Measurements from ENCODE around the gene PLEKHF1.

Gene PLEKHF1

GRCh38 chr19:29665826-29666577, 741 bp downstream of the PLEKHF1 start:
- peak overlapping the region; percentile 52 for H3K4me3 ChIP-seq (replicated peaks; ENCODE audit: insufficient read depth, low read length)
- no peak for TF ChIP-seq GABPA (IDR thresholded peaks at IDR 0.05; ENCODE audit: low read depth)
- no peak for TF ChIP-seq SPI1 (IDR thresholded peaks at IDR 0.05; ENCODE audit: borderline replicate concordance, low read depth)
- TF ChIP-seq POLR2AphosphoS5 (IDR thresholded peaks at IDR 0.05; ENCODE audit: low read depth), result no peak
- TF ChIP-seq CTCF (IDR thresholded peaks at IDR 0.05; ENCODE audit: insufficient read depth, low read length), result no peak
- TF ChIP-seq REST (IDR thresholded peaks at IDR 0.05; ENCODE audit: insufficient replicate concordance, low read depth), result no peak
- H3K27me3 ChIP-seq (ENCODE audit: insufficient read depth, poor library complexity, severe bottlenecking), result peaks cover 3% of the 10 kb centered on the region
- no peak overlapping the region for H3K27ac ChIP-seq (replicated peaks)
- DNase-seq (ENCODE audit: low read depth in 1 of 2, low spot score in 1 of 2), result no peak

- no peak for DNase-seq (ENCODE audit: low read depth in 1 of 2, low spot score in 1 of 2)
- no peak overlapping the region for H3K4me3 ChIP-seq (replicated peaks; ENCODE audit: insufficient read depth, low read length)
- TF ChIP-seq POLR2AphosphoS5 (IDR thresholded peaks at IDR 0.05; ENCODE audit: low read depth), result no peak
- no peak for TF ChIP-seq GABPA (IDR thresholded peaks at IDR 0.05; ENCODE audit: low read depth)
- TF ChIP-seq CTCF (IDR thresholded peaks at IDR 0.05; ENCODE audit: insufficient read depth, low read length), result no peak
- TF ChIP-seq REST (IDR thresholded peaks at IDR 0.05; ENCODE audit: insufficient replicate concordance, low read depth), result no peak
- TF ChIP-seq SPI1 (IDR thresholded peaks at IDR 0.05; ENCODE audit: borderline replicate concordance, low read depth), result no peak
- peaks cover 3% of the 10 kb centered on the region for H3K27me3 ChIP-seq (ENCODE audit: insufficient read depth, poor library complexity, severe bottlenecking)
- no peak overlapping the region for H3K27ac ChIP-seq (replicated peaks)
Observed at GRCh38 chr19:29666578-29667386, 1.5 kb downstream of the PLEKHF1 start.

GRCh38 chr19:29667387-29667783, 2.1 kb downstream of the PLEKHF1 start:
- no peak overlapping the region for H3K27ac ChIP-seq (replicated peaks)

More at GRCh38 chr19:29667387-29667783, 2.1 kb downstream of the PLEKHF1 start:
- no peak for TF ChIP-seq GABPA (IDR thresholded peaks at IDR 0.05; ENCODE audit: low read depth)
- no peak for TF ChIP-seq CTCF (IDR thresholded peaks at IDR 0.05; ENCODE audit: insufficient read depth, low read length)
- no peak for TF ChIP-seq POLR2AphosphoS5 (IDR thresholded peaks at IDR 0.05; ENCODE audit: low read depth)
- TF ChIP-seq SPI1 (IDR thresholded peaks at IDR 0.05; ENCODE audit: borderline replicate concordance, low read depth), result no peak
- no peak for TF ChIP-seq REST (IDR thresholded peaks at IDR 0.05; ENCODE audit: insufficient replicate concordance, low read depth)
- no peak for DNase-seq (ENCODE audit: low read depth in 1 of 2, low spot score in 1 of 2)
- Histone ChIP-seq H3K4me3 (replicated peaks; ENCODE audit: insufficient read depth, low read length) (no peak overlapping the region), H3K27me3 (ENCODE audit: insufficient read depth, poor library complexity, severe bottlenecking) (peaks cover 3% of the 10 kb centered on the region)
